Neural progenitor cell (in vitro differentiated cells): ENCODE data around the gene ZNF497. TPM values are rescaled to one million over a fixed set of nuclear protein-coding genes. Genes with fewer than 3 reads are reported as not detected.

Experiments used
- DNase-seq: peaks from one replicate; pipeline ENCODE4 v3.0.0-alpha.2; 2016; ENCODE audit warnings: low spot score
- H2AFZ ChIP-seq: fragments of 200-600 bp; sonication (generic); replicated peaks from 2 replicates; pipeline ENCODE4 v1.6.1; 2016; ENCODE audit warnings: antibody characterized with exemption
- H3F3A ChIP-seq: fragments of 200-600 bp; sonication (generic); 2 replicates; pipeline ENCODE4 v1.6.1; 2016; ENCODE audit warnings: antibody characterized with exemption, low read depth
- H3K27ac ChIP-seq: fragments of 200-600 bp; sonication (generic); 2 replicates; pipeline ENCODE4 v1.5.1; 2016; ENCODE audit warnings: mild to moderate bottlenecking
- H3K27me3 ChIP-seq: fragments of 200-600 bp; sonication (generic); 2 replicates; pipeline ENCODE4 v1.6.1; 2016; ENCODE audit warnings: mild to moderate bottlenecking, moderate library complexity
- H3K36me3 ChIP-seq: fragments of 200-600 bp; sonication (generic); 2 replicates; pipeline ENCODE4 v1.5.1; 2016
- H3K4me1 ChIP-seq: fragments of 200-600 bp; sonication (generic); 2 replicates; pipeline ENCODE4 v1.6.1; 2016; ENCODE audit warnings: mixed run types
- H3K4me2 ChIP-seq: fragments of 200-600 bp; sonication (generic); 2 replicates; pipeline ENCODE4 v1.6.1; 2016
- H3K4me3 ChIP-seq: fragments of 200-600 bp; sonication (generic); 2 replicates; pipeline ENCODE4 v1.5.1; 2016
- H3K79me2 ChIP-seq: fragments of 200-600 bp; sonication (generic); 2 replicates; pipeline ENCODE4 v1.6.1; 2016; ENCODE audit warnings: low read depth
- H3K9ac ChIP-seq: fragments of 200-600 bp; sonication (generic); 2 replicates; pipeline ENCODE4 v1.6.1; 2016
- H3K9me3 ChIP-seq: fragments of 200-600 bp; sonication (generic); 2 replicates; pipeline ENCODE4 v1.5.1; 2016; ENCODE audit warnings: low read depth
- H4K20me1 ChIP-seq: fragments of 200-600 bp; sonication (generic); 2 replicates; pipeline ENCODE4 v1.6.1; 2016; ENCODE audit warnings: low read depth
- H3K27ac Mint-ChIP-seq: 3 replicates; pipeline ENCODE4 v1.8.0; 2021; ENCODE audit warnings: mixed read lengths
- H3K27me3 Mint-ChIP-seq: 2 replicates; pipeline ENCODE4 v1.8.0; 2022; ENCODE audit warnings: low read depth, mild to moderate bottlenecking, inconsistent platforms, moderate library complexity, mixed read lengths; ENCODE audit not compliant: insufficient read depth
- H3K36me3 Mint-ChIP-seq: 3 replicates; pipeline ENCODE4 v1.8.0; 2021; ENCODE audit warnings: mixed read lengths
- H3K4me1 Mint-ChIP-seq: 3 replicates; pipeline ENCODE4 v1.8.0; 2021; ENCODE audit warnings: mixed read lengths
- H3K4me3 Mint-ChIP-seq: 3 replicates; pipeline ENCODE4 v1.8.0; 2021; ENCODE audit warnings: mild to moderate bottlenecking, moderate library complexity, mixed read lengths
- H3K9me3 Mint-ChIP-seq: 3 replicates; pipeline ENCODE4 v1.8.0; 2020; ENCODE audit warnings: mixed read lengths
- EZH2 ChIP-seq: fragments of 200-600 bp; sonication (generic); IDR thresholded peaks from 2 replicates; pipeline ENCODE4 v1.6.1; 2017; ENCODE audit warnings: antibody characterized with exemption, mild to moderate bottlenecking, moderate library complexity
- EZH2phosphoT487 ChIP-seq: fragments of 200-600 bp; sonication (generic); IDR thresholded peaks from 2 replicates; pipeline ENCODE4 v1.6.1; 2017; ENCODE audit warnings: antibody characterized with exemption
- total RNA-seq: library from RNA; depleted of rRNA; stranded (reverse); fragments of >200 nt; gene quantifications from 2 replicates; pipeline ENCODE4 v1.2.3, GENCODE V29; 2015; ENCODE audit warnings: low replicate concordance
- TF ChIP-seq, protein P1 (sequence below): fragments of 200-600 bp; sonication (generic); IDR thresholded peaks from 2 replicates; pipeline ENCODE4 v1.5.1; 2017; ENCODE audit warnings: antibody characterized with exemption, mild to moderate bottlenecking

The ZNF497 gene
- total RNA-seq, 1 donor from 2014 or later = 3.7 TPM

DNA sequence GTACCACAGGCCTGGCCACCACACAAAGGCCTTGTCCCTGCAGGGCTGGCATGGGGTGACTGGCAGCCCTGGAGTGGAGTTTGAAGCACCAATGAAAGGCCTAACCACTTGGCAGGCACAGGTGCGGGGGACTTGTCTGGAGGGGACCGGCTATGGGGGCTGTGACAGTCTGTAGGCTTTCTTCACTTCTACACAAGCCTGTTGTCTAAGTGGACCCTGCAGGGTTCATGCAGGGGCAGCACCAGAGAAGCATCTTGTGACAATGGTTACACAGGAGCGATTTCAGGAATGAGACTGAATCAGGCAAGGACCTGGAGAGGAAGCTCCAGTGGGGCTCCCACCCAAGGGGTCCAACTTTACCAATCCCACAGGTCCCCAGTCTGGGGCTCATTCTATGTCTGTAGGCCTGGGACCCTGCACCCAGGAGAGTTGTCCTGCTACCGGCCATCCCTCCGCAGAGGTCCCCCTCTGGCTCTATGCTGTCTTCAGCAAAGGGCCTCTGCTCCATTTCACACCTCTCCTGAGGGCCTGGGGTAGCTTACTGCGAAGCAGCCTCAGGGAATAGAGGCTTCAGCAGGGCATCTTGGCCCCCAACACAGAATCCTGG, 20.5 kb upstream of the ZNF497 start:
- Mint-ChIP-seq H3K4me3 (peak overlapping the region; percentile 70), H3K27me3 (peaks cover 11% of the 10 kb centered on the region), H3K27ac (no peak overlapping the region), H3K36me3 (no peaks in the 10 kb centered on the region), H3K4me1 (peaks cover 32% of the 10 kb centered on the region), H3K9me3 (no peaks in the 10 kb centered on the region)
- Histone ChIP-seq H3K4me3 (no peak overlapping the region), H3K27me3 (no peaks in the 10 kb centered on the region), H4K20me1 (peaks cover 8% of the 10 kb centered on the region), H3K27ac (no peak overlapping the region), H3K9me3 (no peaks in the 10 kb centered on the region), H3K79me2 (peaks cover 27% of the 10 kb centered on the region), H3K4me2 (no peak overlapping the region), H3F3A (peaks cover 22% of the 10 kb centered on the region), H2AFZ (no peak overlapping the region), H3K4me1 (peaks cover 16% of the 10 kb centered on the region), H3K36me3 (no peaks in the 10 kb centered on the region), H3K9ac (no peak overlapping the region)
- TF ChIP-seq, protein P1, sequence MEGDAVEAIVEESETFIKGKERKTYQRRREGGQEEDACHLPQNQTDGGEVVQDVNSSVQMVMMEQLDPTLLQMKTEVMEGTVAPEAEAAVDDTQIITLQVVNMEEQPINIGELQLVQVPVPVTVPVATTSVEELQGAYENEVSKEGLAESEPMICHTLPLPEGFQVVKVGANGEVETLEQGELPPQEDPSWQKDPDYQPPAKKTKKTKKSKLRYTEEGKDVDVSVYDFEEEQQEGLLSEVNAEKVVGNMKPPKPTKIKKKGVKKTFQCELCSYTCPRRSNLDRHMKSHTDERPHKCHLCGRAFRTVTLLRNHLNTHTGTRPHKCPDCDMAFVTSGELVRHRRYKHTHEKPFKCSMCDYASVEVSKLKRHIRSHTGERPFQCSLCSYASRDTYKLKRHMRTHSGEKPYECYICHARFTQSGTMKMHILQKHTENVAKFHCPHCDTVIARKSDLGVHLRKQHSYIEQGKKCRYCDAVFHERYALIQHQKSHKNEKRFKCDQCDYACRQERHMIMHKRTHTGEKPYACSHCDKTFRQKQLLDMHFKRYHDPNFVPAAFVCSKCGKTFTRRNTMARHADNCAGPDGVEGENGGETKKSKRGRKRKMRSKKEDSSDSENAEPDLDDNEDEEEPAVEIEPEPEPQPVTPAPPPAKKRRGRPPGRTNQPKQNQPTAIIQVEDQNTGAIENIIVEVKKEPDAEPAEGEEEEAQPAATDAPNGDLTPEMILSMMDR = no peak
- TF ChIP-seq EZH2phosphoT487 (no peak), EZH2 (no peak)
- DNase-seq = no peak

DNA sequence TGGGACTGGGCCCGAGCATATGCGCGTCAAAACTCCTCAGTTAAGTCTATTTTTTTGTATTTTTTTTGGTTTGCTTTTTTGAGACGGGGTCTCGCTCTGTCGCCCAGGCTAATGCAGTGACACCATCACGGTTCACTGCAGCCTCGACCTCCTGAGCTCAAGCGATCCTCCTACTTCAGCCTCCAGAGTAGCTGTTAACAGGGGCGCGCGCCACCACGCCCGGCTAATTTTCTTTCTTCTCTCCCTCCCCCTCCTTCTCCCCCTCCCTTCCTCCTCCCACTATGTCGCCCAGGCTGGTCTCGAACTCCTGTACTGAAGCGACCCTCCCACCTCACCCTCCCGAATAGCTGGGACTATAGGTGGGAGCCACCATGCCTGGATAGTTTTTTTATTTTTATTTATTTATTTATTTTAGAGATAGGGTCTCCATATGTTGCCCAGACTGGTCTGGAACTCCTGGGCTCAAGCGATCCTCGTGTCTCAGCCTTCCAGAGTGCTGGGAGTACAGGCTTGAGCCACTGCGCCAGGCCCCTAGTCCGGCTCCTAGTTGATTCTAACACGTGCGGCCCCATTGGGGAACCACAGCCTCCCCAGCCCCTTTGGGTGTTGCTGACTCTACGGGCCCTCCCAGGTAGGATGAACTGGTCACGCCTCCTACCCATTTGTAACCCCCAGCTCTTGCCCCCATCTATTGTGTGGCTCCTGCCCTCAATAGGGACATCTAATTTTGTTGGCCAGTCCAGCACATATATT, 19.1 kb upstream of the ZNF497 start:
- DNase-seq = no peak
- H3K36me3 Mint-ChIP-seq = no peaks in the 10 kb centered on the region
- Histone ChIP-seq H3K79me2 (peaks cover 17% of the 10 kb centered on the region), H3F3A (peaks cover 17% of the 10 kb centered on the region), H4K20me1 (no peaks in the 10 kb centered on the region), H3K36me3 (no peaks in the 10 kb centered on the region), H3K4me1 (peaks cover 13% of the 10 kb centered on the region), H2AFZ (no peak overlapping the region), H3K27me3 (no peaks in the 10 kb centered on the region), H3K9ac (no peak overlapping the region), H3K4me3 (peak overlapping the region; percentile 84), H3K27ac (no peak overlapping the region), H3K4me2 (peak overlapping the region; percentile 94), H3K9me3 (no peaks in the 10 kb centered on the region)
- TF ChIP-seq, protein P1 = no peak
- no peak overlapping the region for H3K27ac Mint-ChIP-seq
- H3K9me3 Mint-ChIP-seq = no peaks in the 10 kb centered on the region
- peak overlapping the region; percentile 90 for H3K4me3 Mint-ChIP-seq
- H3K27me3 Mint-ChIP-seq = peaks cover 11% of the 10 kb centered on the region
- H3K4me1 Mint-ChIP-seq = peaks cover 26% of the 10 kb centered on the region

GRCh38 chr19:58380662-58381459, 18.3 kb upstream of the ZNF497 start, which contains the start of gene ZNF837:
ZNF837 (minus strand) TSS chr19:58381030; CDS start chr19:58369332, 11,698 bp downstream.
- Histone ChIP-seq H3K79me2 (peaks cover 14% of the 10 kb centered on the region), H2AFZ (peak within 1 kb of the TSS; percentile 75), H3K27ac (no peak within 1 kb of the TSS), H3K36me3 (no peaks in the 10 kb centered on the region), H3K9me3 (no peaks in the 10 kb centered on the region), H4K20me1 (no peaks in the 10 kb centered on the region), H3F3A (peaks cover 11% of the 10 kb centered on the region), H3K27me3 (no peaks in the 10 kb centered on the region), H3K4me1 (peaks cover 10% of the 10 kb centered on the region), H3K4me3 (peak within 1 kb of the TSS; percentile 84), H3K9ac (peak within 1 kb of the TSS; percentile 73), H3K4me2 (peak within 1 kb of the TSS; percentile 94)
- DNase-seq = peak; percentile 100
- TF ChIP-seq, protein P1 = no peak
- no peak for TF ChIP-seq EZH2
- Mint-ChIP-seq H3K27me3 (peaks cover 11% of the 10 kb centered on the region), H3K4me3 (peak within 1 kb of the TSS; percentile 90), H3K36me3 (no peaks in the 10 kb centered on the region), H3K9me3 (no peaks in the 10 kb centered on the region), H3K4me1 (peaks cover 26% of the 10 kb centered on the region), H3K27ac (peak within 1 kb of the TSS; percentile 50)
